ENCODE data around the gene CACNA1C. TPM values are rescaled to one million over a fixed set of nuclear protein-coding genes. Genes with fewer than 3 reads are reported as not detected.

The CACNA1C gene
- total RNA-seq, 2 donors from 2014 or later = 0.06 TPM; not detected in 1

DNA sequence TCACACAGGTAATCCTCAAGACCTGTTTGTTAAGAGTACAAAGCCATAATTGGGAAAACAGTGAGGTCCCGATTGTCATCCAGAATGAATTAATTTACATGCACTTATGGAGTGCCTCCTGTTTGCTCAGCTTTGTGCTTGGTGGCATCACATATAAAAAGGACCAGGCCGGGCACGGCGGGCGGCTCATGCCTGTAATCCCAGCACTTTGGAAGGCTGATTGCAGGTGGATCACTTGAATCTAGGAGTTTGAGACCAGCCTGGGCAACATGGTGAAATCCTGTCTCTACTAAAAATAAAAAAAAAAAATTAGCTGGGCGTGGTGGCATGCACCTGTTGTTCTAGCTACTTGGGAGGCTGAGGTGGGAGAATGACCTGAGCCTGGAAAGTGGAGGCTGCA, 247.4 kb downstream of the CACNA1C start:
- H3K27me3 Mint-ChIP-seq = peaks cover 14 to 15% of the 10 kb centered on the region in 2 donors
- H3K27ac Mint-ChIP-seq = no peak overlapping the region
- DNase-seq (ENCODE audit: low spot score) (no peak), ATAC-seq (no peak)
- H3K4me3 Mint-ChIP-seq = no peak overlapping the region
- no peaks in the 10 kb centered on the region for H3K36me3 Mint-ChIP-seq
- peaks cover 2% of the 10 kb centered on the region in 2 donors for H3K4me1 Mint-ChIP-seq (ENCODE audit: low read depth in 2 of 2)
- no peaks in the 10 kb centered on the region for H3K9me3 Mint-ChIP-seq

GRCh38 chr12:2300886-2301285, 248.1 kb downstream of the CACNA1C start:
- H3K27me3 Mint-ChIP-seq = peaks cover 13 to 14% of the 10 kb centered on the region in 2 donors
- H3K36me3 Mint-ChIP-seq = no peaks in the 10 kb centered on the region
- no peak for ATAC-seq
- H3K27ac Mint-ChIP-seq = no peak overlapping the region
- no peak for DNase-seq (ENCODE audit: low spot score)
- H3K4me1 Mint-ChIP-seq (ENCODE audit: low read depth in 2 of 2) = no peaks in the 10 kb centered on the region
- H3K9me3 Mint-ChIP-seq = no peaks in the 10 kb centered on the region
- H3K4me3 Mint-ChIP-seq = no peak overlapping the region

- no peaks in the 10 kb centered on the region for H3K4me1 Mint-ChIP-seq (ENCODE audit: low read depth in 2 of 2)
- ATAC-seq (no peak), DNase-seq (ENCODE audit: low spot score) (no peak)
- no peak overlapping the region for H3K4me3 Mint-ChIP-seq
- no peaks in the 10 kb centered on the region for H3K36me3 Mint-ChIP-seq
- H3K27me3 Mint-ChIP-seq = peaks cover 9 to 14% of the 10 kb centered on the region in 2 donors
- no peak overlapping the region for H3K27ac Mint-ChIP-seq
- H3K9me3 Mint-ChIP-seq = no peaks in the 10 kb centered on the region
Measured at GRCh38 chr12:2301531-2302461, 249.0 kb downstream of the CACNA1C start.

GRCh38 chr12:2302711-2303580, 250.2 kb downstream of the CACNA1C start:
- no peak overlapping the region for H3K4me3 Mint-ChIP-seq
- no peak overlapping the region for H3K27ac Mint-ChIP-seq
- no peak for ATAC-seq
- H3K36me3 Mint-ChIP-seq = no peaks in the 10 kb centered on the region
- DNase-seq (ENCODE audit: low spot score) = no peak
- no peaks in the 10 kb centered on the region for H3K4me1 Mint-ChIP-seq (ENCODE audit: low read depth in 2 of 2)
- no peaks in the 10 kb centered on the region for H3K9me3 Mint-ChIP-seq
- H3K27me3 Mint-ChIP-seq = peaks cover 7% of the 10 kb centered on the region in 2 donors

- no peaks in the 10 kb centered on the region for H3K9me3 Mint-ChIP-seq
- no peak for ATAC-seq
- H3K27ac Mint-ChIP-seq = no peak overlapping the region
- no peak for DNase-seq (ENCODE audit: low spot score)
- no peaks in the 10 kb centered on the region for H3K36me3 Mint-ChIP-seq
- H3K27me3 Mint-ChIP-seq = peaks cover 13 to 17% of the 10 kb centered on the region in 2 donors
- H3K4me3 Mint-ChIP-seq = no peak overlapping the region
- no peaks in the 10 kb centered on the region for H3K4me1 Mint-ChIP-seq (ENCODE audit: low read depth in 2 of 2)
Measured at GRCh38 chr12:2304223-2304622, 251.4 kb downstream of the CACNA1C start.

- H3K4me3 Mint-ChIP-seq = no peak overlapping the region
- H3K9me3 Mint-ChIP-seq = no peaks in the 10 kb centered on the region
- H3K36me3 Mint-ChIP-seq = no peaks in the 10 kb centered on the region
- DNase-seq (ENCODE audit: low spot score) (no peak), ATAC-seq (no peak)
- no peak overlapping the region for H3K27ac Mint-ChIP-seq
- peaks cover 8 to 12% of the 10 kb centered on the region in 2 donors for H3K27me3 Mint-ChIP-seq
- H3K4me1 Mint-ChIP-seq (ENCODE audit: low read depth in 2 of 2) = no peaks in the 10 kb centered on the region
Measured at GRCh38 chr12:2306012-2306411, 253.2 kb downstream of the CACNA1C start.

- ATAC-seq = no peak
- Mint-ChIP-seq H3K9me3 (no peaks in the 10 kb centered on the region), H3K36me3 (no peaks in the 10 kb centered on the region), H3K27ac (no peak overlapping the region), H3K4me1 (ENCODE audit: low read depth in 2 of 2) (no peaks in the 10 kb centered on the region), H3K27me3 (peaks cover 8 to 12% of the 10 kb centered on the region in 2 donors), H3K4me3 (no peak overlapping the region)
- DNase-seq (ENCODE audit: low spot score) = no peak
Measured at GRCh38 chr12:2306735-2307134, 253.9 kb downstream of the CACNA1C start.

GRCh38 chr12:2307550-2307949, 254.8 kb downstream of the CACNA1C start:
- Mint-ChIP-seq H3K27me3 (peaks cover 8 to 12% of the 10 kb centered on the region in 2 donors), H3K36me3 (no peaks in the 10 kb centered on the region), H3K4me3 (no peak overlapping the region), H3K4me1 (ENCODE audit: low read depth in 2 of 2) (no peaks in the 10 kb centered on the region), H3K27ac (no peak overlapping the region), H3K9me3 (no peaks in the 10 kb centered on the region)
- DNase-seq (ENCODE audit: low spot score) (no peak), ATAC-seq (no peak)

- DNase-seq (ENCODE audit: low spot score) = no peak
- peaks cover 8 to 12% of the 10 kb centered on the region in 2 donors for H3K27me3 Mint-ChIP-seq
Measured at GRCh38 chr12:2309647-2310046, 256.9 kb downstream of the CACNA1C start.

DNA sequence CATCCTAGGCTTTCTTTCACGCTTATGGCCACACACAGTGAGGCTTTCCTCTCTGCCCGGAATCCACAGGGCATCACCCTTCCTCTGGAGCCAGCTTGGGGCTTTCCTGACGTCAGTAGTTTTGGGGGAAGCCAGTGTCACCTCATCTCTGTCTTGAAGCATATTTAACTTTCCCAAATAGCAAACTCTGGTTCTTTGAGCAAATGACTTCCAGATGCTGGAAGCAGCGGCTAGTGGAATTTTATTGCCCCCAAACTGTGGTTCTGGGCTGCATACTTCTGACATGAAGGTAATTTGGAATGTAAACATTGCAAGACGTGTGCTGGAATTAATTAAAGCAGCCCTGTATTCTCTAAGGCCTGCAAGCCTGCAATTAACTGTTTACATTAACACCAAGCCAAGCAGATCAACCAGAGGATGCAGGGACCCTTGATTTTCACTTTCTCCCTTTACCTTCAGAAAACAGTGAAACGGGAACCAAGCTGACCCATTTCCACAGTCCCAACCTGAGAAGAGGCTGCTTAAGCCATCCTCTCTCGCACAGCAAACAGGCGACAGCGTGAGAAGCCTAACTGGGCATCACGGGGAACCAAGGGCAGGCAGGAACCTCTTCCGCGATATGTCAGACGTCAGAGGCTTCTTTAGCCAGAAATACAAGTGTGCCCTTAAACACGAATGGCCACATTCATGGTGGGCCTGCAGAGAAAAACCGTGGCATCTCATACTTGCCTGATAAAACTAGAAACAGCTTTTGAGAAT, 258.4 kb downstream of the CACNA1C start:
- Mint-ChIP-seq H3K4me3 (no peak overlapping the region), H3K9me3 (no peaks in the 10 kb centered on the region), H3K36me3 (no peaks in the 10 kb centered on the region), H3K4me1 (ENCODE audit: low read depth in 2 of 2) (no peaks in the 10 kb centered on the region), H3K27me3 (peaks cover 8 to 12% of the 10 kb centered on the region in 2 donors), H3K27ac (no peak overlapping the region)
- DNase-seq (ENCODE audit: low spot score) = no peak
- ATAC-seq = no peak

More at GRCh38 chr12:2309647-2310046, 256.9 kb downstream of the CACNA1C start:
- no peak for ATAC-seq
- Mint-ChIP-seq H3K4me1 (ENCODE audit: low read depth in 2 of 2) (no peaks in the 10 kb centered on the region), H3K4me3 (no peak overlapping the region), H3K27ac (no peak overlapping the region), H3K36me3 (no peaks in the 10 kb centered on the region), H3K9me3 (no peaks in the 10 kb centered on the region)

- Mint-ChIP-seq H3K27me3 (peaks cover 8 to 16% of the 10 kb centered on the region in 2 donors), H3K27ac (no peak overlapping the region), H3K4me1 (ENCODE audit: low read depth in 2 of 2) (no peaks in the 10 kb centered on the region), H3K36me3 (no peaks in the 10 kb centered on the region), H3K4me3 (no peak overlapping the region), H3K9me3 (no peaks in the 10 kb centered on the region)
- DNase-seq (ENCODE audit: low spot score) (no peak), ATAC-seq (no peak)
Measured at GRCh38 chr12:2312175-2312574, 259.4 kb downstream of the CACNA1C start.

GRCh38 chr12:2312770-2313169, 260.0 kb downstream of the CACNA1C start:
- no peaks in the 10 kb centered on the region for H3K36me3 Mint-ChIP-seq
- ATAC-seq = no peak
- no peaks in the 10 kb centered on the region for H3K9me3 Mint-ChIP-seq
- no peaks in the 10 kb centered on the region for H3K4me1 Mint-ChIP-seq (ENCODE audit: low read depth in 2 of 2)
- H3K27ac Mint-ChIP-seq = no peak overlapping the region
- peaks cover 8 to 21% of the 10 kb centered on the region in 2 donors for H3K27me3 Mint-ChIP-seq
- no peak overlapping the region for H3K4me3 Mint-ChIP-seq
- DNase-seq (ENCODE audit: low spot score) = no peak

- H3K36me3 Mint-ChIP-seq = no peaks in the 10 kb centered on the region
- DNase-seq (ENCODE audit: low spot score) (no peak), ATAC-seq (no peak)
- no peaks in the 10 kb centered on the region for H3K9me3 Mint-ChIP-seq
- H3K4me1 Mint-ChIP-seq (ENCODE audit: low read depth in 2 of 2) = no peaks in the 10 kb centered on the region
- H3K27me3 Mint-ChIP-seq = peaks cover 2 to 12% of the 10 kb centered on the region in 2 donors
- H3K4me3 Mint-ChIP-seq = no peak overlapping the region
- H3K27ac Mint-ChIP-seq = no peak overlapping the region
Measured at GRCh38 chr12:2314492-2314891, 261.7 kb downstream of the CACNA1C start.

All from natural killer cell treated with Interleukin-12 subunit alpha and Interleukin-12 subunit beta and Interleukin-15 and Interleukin-18, amount 100 ng/mL, for 72 hours (primary cell).